Right atrium auricular region (tissue), 2 donors: ENCODE data around the gene CAMK2G. TPM values are rescaled to one million over a fixed set of nuclear protein-coding genes. Genes with fewer than 3 reads are reported as not detected.

ENCODE experiments used
- DNase-seq: peaks from one replicate; pipeline ENCODE4 v3.0.0-alpha.2; 2019; ENCODE audit warnings: low spot score
- H3K27ac ChIP-seq, 2 donors: fragments of 200-600 bp; sonication (generic); 1 replicate in 1 of 2; 2 replicates in 1 of 2; pipeline ENCODE4 v1.5.1; 2016 to 2019
- H3K27me3 ChIP-seq, 2 donors: fragments of 200-600 bp; sonication (generic); one replicate each; pipeline versions ENCODE4 v1.5.1 to v1.6.0; 2017 to 2019
- H3K36me3 ChIP-seq: fragments of 200-600 bp; sonication (generic); one replicate; pipeline ENCODE4 v1.5.1; 2016
- H3K4me1 ChIP-seq, 2 donors: fragments of 200-600 bp; sonication (generic); one replicate each; pipeline versions ENCODE4 v1.5.1 to v1.6.0; 2017 to 2019
- H3K4me3 ChIP-seq, 2 donors: fragments of 200-600 bp; sonication (generic); 1 replicate in 1 of 2; 2 replicates in 1 of 2; pipeline ENCODE4 v1.5.1; 2017 to 2019; ENCODE audit warnings: mild to moderate bottlenecking in 1 of 2, moderate library complexity in 1 of 2
- H3K9me3 ChIP-seq, 2 donors: fragments of 200-600 bp; sonication (generic); one replicate each; pipeline ENCODE4 v1.5.1; 2019
- CTCF ChIP-seq, 2 donors: fragments of 200-600 bp; sonication (generic); IDR thresholded peaks; one replicate each; pipeline ENCODE4 v1.5.1; 2019; ENCODE audit warnings: antibody characterized with exemption in 2 of 2
- total RNA-seq, 2 donors: library from RNA; depleted of rRNA; stranded (reverse); fragments of >200 nt; gene quantifications; one replicate each; pipeline ENCODE4 v1.1.0, GENCODE V29; 2016

The CAMK2G gene
- total RNA-seq, 2 donors from 2014 or later, result 12.1 to 17.4 TPM

GRCh38 chr10:73848821-73849489, 25.4 kb downstream of the CAMK2G start:
- H3K4me1 ChIP-seq, result peaks cover 0 to 28% of the 10 kb centered on the region in 2 donors

DNA sequence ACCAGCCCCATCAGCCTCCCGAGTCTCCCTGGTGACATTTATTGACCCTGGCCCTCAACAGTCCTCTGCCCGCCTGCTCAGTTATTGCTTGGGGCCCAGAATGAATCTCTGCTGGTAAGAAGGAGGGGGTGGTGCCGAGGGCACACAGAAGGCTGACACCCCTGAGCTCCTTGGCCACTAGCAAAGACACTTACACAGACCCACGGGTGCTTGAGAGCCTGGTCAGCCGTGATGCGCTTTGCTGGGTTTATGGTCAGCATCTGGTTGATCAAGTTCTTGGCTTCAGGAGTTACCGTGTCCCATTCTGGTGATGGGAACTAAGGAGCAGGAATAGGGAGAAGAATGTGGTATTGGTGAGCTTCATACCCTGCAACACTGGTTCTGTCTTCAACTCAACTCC, 27.3 kb downstream of the CAMK2G start:
- H3K9me3 ChIP-seq, result no peaks in the 10 kb centered on the region
- peaks cover 44% of the 10 kb centered on the region for H3K36me3 ChIP-seq
- no peaks in the 10 kb centered on the region for H3K27me3 ChIP-seq
- no peak for TF ChIP-seq CTCF (IDR thresholded peaks at IDR 0.05)
- no peak for DNase-seq
- H3K4me3 ChIP-seq, result no peak overlapping the region
- peaks cover 0 to 28% of the 10 kb centered on the region in 2 donors for H3K4me1 ChIP-seq
- H3K27ac ChIP-seq, result no peak overlapping the region

More at GRCh38 chr10:73848821-73849489, 25.4 kb downstream of the CAMK2G start:
- Histone ChIP-seq H3K27ac (peak overlapping the region; percentile 18 to 72), H3K36me3 (peaks cover 42% of the 10 kb centered on the region), H3K9me3 (no peaks in the 10 kb centered on the region), H3K4me3 (no peak overlapping the region), H3K27me3 (no peaks in the 10 kb centered on the region)
- peak; percentile 87 for DNase-seq
- TF ChIP-seq CTCF (IDR thresholded peaks at IDR 0.05), result peak; percentile 99 to 100

- no peaks in the 10 kb centered on the region for H3K27me3 ChIP-seq
- no peak for DNase-seq
- H3K36me3 ChIP-seq, result peaks cover 60% of the 10 kb centered on the region
- H3K4me3 ChIP-seq, result no peak overlapping the region
- no peaks in the 10 kb centered on the region for H3K4me1 ChIP-seq
- H3K9me3 ChIP-seq, result no peaks in the 10 kb centered on the region
- no peak for TF ChIP-seq CTCF (IDR thresholded peaks at IDR 0.05)
- no peak overlapping the region for H3K27ac ChIP-seq
Observed at GRCh38 chr10:73843261-73843660, 31.1 kb downstream of the CAMK2G start.

- Histone ChIP-seq H3K4me1 (no peaks in the 10 kb centered on the region), H3K4me3 (no peak overlapping the region), H3K9me3 (no peaks in the 10 kb centered on the region), H3K36me3 (peaks cover 51% of the 10 kb centered on the region), H3K27ac (no peak overlapping the region), H3K27me3 (no peaks in the 10 kb centered on the region)
- no peak for TF ChIP-seq CTCF (IDR thresholded peaks at IDR 0.05)
- DNase-seq, result no peak
Observed at GRCh38 chr10:73842349-73842748, 32.0 kb downstream of the CAMK2G start.

GRCh38 chr10:73841526-73842285, 32.6 kb downstream of the CAMK2G start:
- Histone ChIP-seq H3K4me1 (no peaks in the 10 kb centered on the region), H3K36me3 (peaks cover 44% of the 10 kb centered on the region), H3K27me3 (no peaks in the 10 kb centered on the region), H3K9me3 (no peaks in the 10 kb centered on the region), H3K4me3 (no peak overlapping the region), H3K27ac (no peak overlapping the region)
- DNase-seq, result no peak
- no peak for TF ChIP-seq CTCF (IDR thresholded peaks at IDR 0.05)
